ENCODE measurements around the gene ZNF160. TPM values are rescaled to one million over a fixed set of nuclear protein-coding genes. Genes with fewer than 3 reads are reported as not detected.
A peak's percentile ranks its signal among the peaks of the same experiment; 100 is the strongest.

Gene ZNF160
- total RNA-seq, 1 experiment from 2014 or later = 3.4 TPM

GRCh38 chr19:53094754-53095575 lies 8.3 kb downstream of the ZNF160 start:
- no peak for DNase-seq (ENCODE audit: low read depth)

DNA sequence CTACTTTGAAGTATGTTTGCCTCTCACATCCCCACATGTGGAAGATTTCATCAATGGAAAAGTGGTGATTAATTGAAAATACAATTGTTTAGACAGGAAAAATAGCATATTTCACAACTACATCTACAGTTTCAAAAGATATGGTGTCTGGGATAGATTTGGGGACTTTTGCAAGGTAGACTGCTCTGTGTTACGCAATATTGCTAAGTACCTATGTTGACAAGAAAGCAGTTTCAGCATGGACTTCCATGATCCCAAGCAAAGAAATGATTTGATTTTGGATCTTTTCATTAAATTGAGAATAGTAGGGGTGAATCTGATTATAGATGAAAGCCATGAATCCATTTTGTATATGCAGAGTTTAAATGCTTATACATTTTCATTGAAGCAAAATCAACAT lies 10.5 kb downstream of the ZNF160 start:
- no peak for DNase-seq (ENCODE audit: low read depth)

DNA sequence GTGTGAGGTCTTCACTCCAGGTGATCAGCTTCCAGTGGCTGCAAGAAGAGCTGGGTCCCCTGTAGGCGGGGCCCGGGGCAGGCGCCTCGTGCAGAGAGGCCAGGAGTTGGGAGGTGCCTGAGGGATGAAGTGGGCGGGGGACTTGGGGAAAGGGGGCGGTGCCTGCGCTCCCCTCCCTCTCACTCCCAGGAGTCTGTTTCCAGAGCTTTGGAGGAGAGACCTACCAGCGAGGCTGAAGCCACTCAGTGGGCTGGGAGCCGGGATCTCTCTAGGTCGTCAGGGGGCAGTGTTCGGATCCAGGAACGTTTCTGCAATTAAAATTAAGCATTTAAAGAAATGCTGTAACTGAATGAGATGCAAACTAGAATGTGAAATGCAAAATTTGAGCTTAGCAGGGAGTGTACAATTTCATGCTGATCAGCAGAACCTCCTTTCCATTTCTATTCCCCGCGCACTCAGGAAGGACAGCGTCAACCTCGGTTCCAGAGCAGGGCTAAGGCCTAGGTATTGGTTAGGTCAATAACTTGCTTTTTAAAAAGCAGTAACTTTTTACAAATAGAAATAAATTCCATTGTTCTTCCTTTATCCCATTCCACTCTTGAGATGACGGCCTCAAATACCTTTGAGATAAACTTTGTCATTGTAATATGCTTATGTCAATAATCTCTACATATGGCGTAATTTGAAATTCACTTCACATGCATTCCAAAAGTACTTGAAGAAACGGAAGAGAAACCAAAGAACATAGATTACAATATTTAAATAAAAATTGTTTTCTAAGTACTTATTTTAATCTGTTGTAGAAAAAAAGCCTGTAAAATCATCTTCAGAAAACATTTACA lies 11.6 kb downstream of the ZNF160 start:
- DNase-seq (ENCODE audit: low read depth) = no peak

GRCh38 chr19:53088091-53088490 lies 15.1 kb downstream of the ZNF160 start:
- DNase-seq (ENCODE audit: low read depth) = no peak

GRCh38 chr19:53086949-53087348 lies 16.3 kb downstream of the ZNF160 start:
- DNase-seq (ENCODE audit: low read depth) = no peak

DNA sequence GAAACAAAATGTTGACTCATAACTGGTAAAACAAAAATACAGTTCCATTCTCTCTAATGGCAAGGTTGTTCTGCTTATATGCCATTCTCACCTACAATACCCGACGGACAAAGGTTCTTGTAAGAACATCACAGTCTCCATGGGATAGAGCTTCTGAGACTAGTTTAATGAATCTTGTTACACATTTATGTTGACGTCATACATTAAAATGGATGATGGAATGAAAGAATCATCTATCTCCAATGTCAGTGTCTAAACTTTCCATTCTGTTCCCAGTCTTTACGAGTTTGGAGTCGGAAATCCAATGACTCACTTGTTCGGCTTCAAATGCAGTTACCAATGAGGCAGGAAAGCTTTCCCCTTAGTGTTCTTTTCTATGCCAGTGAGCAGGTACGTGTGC lies 17.7 kb downstream of the ZNF160 start:
- no peak for DNase-seq (ENCODE audit: low read depth)

GRCh38 chr19:53082929-53083328 lies 20.3 kb downstream of the ZNF160 start:
- DNase-seq (ENCODE audit: low read depth) = no peak

DNA sequence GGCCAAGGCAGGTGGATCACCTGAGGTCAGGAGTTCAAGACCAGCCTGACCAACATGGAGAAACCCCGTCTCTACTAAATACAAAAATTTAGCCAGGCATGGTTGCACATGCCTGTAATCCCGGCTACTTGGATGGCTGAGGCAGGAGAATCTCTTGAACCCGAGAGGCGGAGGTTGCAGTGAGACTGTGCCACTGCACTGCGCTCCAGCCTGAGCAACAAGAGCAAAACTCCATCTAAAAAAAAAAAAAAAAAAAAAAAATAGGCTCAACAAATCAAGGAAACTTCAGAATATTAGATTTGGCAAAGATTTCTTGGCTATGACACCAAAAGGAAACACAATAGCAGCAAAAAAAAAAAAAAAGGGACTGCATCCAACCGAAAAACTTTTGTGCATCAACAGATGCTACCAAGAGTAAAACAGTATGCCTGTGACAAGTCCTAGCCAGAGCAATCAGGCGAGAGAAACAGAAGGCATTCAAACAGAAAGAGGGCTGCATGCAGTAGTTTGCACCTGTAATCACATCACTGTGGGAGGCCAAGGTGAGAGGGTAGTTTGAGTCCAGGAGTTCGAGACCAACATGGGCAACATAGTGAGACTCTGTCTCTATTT lies 23.8 kb downstream of the ZNF160 start:
- no peak for DNase-seq (ENCODE audit: low read depth)

DNA sequence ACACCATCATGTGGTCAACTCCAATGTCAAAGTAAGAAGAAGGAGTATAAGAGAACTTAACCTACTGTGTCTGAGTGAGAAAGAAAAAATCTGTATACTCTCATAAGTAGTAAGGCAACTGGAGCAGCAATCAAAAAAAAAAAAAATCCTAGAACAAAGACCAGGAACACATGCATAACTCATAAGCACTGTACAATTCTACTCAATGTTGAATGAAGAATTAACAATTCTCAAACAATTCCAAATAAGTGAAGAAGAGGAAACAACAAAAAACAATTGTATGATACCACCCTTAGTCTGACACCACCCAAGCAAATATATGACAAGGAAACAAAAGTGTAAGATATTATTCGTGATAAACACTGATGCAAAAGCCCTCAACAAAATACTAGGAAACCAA lies 24.6 kb downstream of the ZNF160 start:
- DNase-seq (ENCODE audit: low read depth) = no peak

- DNase-seq (ENCODE audit: low read depth) = no peak
Measured at GRCh38 chr19:53076984-53077383, 26.2 kb downstream of the ZNF160 start.

DNA sequence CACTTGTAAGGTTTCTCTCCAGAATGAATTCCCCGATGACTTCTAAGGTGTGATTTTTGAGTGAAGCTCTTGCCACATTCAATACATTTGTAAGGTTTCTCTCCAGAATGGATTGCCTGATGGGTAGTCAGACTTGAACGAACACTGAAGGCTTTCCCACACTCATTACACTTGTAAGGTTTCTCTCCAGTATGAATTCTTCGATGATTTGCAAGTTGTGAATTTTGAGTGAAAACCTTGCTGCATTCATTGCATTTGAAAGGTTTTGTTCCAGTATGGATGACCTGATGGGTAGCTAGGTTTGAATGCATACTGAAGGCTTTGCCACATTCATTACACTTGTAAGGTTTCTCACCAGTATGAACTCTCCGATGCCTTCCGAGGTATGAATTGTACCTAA lies 34.4 kb downstream of the ZNF160 start:
- no peak for DNase-seq (ENCODE audit: low read depth)

DNA sequence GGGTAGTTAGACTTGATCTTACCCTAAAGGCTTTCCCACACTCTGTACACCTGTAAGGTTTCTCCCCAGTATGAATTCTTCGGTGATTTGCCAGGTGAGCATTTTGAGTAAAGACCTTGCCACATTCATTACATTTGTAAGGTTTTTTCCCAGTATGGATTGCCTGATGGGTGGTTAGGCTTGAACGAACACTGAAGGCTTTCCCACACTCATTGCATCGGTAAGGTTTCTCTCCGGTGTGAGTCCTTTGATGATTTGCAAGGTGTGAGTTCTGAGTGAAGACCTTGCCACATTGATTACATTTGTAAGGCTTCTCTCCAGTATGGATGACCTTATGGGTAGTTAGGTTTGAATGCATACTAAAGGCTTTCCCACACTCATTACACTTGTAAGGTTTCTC lies 35.0 kb downstream of the ZNF160 start:
- DNase-seq (ENCODE audit: low read depth) = no peak

- DNase-seq (ENCODE audit: low read depth) = no peak
Measured at GRCh38 chr19:53057904-53058580, 45.2 kb downstream of the ZNF160 start.

DNA sequence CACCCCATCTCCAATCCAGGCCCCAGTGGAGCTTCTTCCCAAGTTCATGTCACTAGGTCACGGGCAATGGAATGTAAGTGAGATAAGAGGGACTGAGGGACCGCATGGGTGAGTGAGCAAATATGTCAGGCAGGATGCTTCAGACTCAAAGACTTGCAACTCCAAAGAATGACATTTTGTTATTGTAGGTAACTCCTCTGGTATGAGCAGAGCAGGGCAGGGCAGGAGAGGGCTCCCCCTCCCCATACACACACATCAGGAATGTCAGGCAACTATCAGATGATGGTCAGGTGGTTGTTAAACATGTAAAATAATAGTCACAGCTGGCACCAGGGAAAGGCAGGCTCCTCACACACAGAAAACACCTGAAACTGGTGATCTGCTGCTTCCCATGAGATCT lies 48.1 kb downstream of the ZNF160 start:
- no peak for DNase-seq (ENCODE audit: low read depth)

GRCh38 chr19:53047379-53047778 lies 55.8 kb downstream of the ZNF160 start:
- DNase-seq (ENCODE audit: low read depth) = no peak

- no peak for DNase-seq (ENCODE audit: low read depth)
Measured at GRCh38 chr19:53045536-53045935, 57.7 kb downstream of the ZNF160 start.

- no peak for DNase-seq (ENCODE audit: low read depth)
Measured at GRCh38 chr19:53041366-53041765, 61.9 kb downstream of the ZNF160 start.

GRCh38 chr19:53037101-53038097 lies 65.8 kb downstream of the ZNF160 start:
- DNase-seq (ENCODE audit: low read depth) = peak; percentile 21

DNA sequence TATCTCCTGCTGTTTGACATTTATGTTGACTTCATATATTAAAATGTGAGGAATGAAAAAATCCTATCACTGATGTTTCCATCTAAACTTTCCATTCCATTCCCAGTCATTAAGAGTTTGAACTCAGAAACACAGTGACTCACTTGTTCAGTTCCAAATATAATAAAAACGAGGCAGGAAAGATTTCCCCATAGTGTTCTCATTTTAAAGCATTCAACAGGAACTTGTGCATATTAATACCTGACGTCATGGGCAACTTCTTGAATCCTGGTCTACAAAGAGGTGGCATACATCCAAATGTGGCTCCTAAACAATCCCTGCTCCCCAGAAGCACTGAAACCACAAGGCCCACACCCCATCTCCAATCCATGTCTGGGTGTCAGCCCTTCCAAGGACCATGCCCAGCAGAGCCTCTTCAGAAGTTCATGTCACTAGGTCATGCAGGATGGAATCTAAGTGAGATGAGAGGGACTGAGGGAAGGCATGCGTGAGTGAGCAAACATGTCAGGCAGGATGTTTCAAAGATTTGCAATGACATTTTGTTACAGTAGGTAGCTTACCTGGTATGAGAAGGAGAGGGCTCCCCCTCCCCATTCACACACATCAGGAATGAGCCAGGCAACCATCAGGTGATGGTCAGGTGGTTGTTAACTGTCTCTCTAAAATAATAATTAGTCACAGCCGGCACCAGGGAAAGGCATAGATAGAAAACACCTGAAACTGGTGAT lies 68.1 kb downstream of the ZNF160 start:
- DNase-seq (ENCODE audit: low read depth) = no peak

GRCh38 chr19:53034054-53034453 lies 69.2 kb downstream of the ZNF160 start:
- no peak for DNase-seq (ENCODE audit: low read depth)
